ENCODE results near the gene TBC1D5. TPM values are rescaled to one million over a fixed set of nuclear protein-coding genes. Genes with fewer than 3 reads are reported as not detected.

Gene TBC1D5
- total and polyA plus RNA-seq, 2 of the 8 experiments (the other 6 are each of a cell fraction or from before 2014, with no cell fraction given): 11.0 to 22.9 TPM

GRCh38 chr3:17577796-17578520 is 164.5 kb downstream of the TBC1D5 start:
- no peak for DNase-seq (ENCODE audit: low read depth in 1 of 2, low spot score in 2 of 2)
- Histone ChIP-seq H3K4me1 (replicated peaks in 1 of 4; ENCODE audit: control insufficient read depth in 3 of 4, insufficient read depth in 4 of 4, low read length in 3 of 4) (no peaks in the 10 kb centered on the region), H3K27ac (ENCODE audit: low read depth, low read length) (no peak overlapping the region), H2AK5ac (ENCODE audit: low read depth, low read length) (no peak overlapping the region), H3K27me3 (replicated peaks in 1 of 4; ENCODE audit: control insufficient read depth in 3 of 4, extremely low read depth in 1 of 4, insufficient read depth in 3 of 4, low read length in 3 of 4) (no peaks in the 10 kb centered on the region), H2AFZ (ENCODE audit: low read length) (no peak overlapping the region), H4K8ac (ENCODE audit: extremely low read depth, insufficient read depth, low read length) (no peak overlapping the region), H2BK5ac (ENCODE audit: low read depth, low read length) (no peak overlapping the region), H3K9me3 (ENCODE audit: insufficient read depth in 2 of 2, low read depth in 1 of 2, low read length in 1 of 2) (no peaks in the 10 kb centered on the region), H3K23me2 (ENCODE audit: low read depth, low read length) (no peaks in the 10 kb centered on the region), H3K36me3 (ENCODE audit: control insufficient read depth in 2 of 4, insufficient read depth in 4 of 4, low read length in 3 of 4) (no peaks in the 10 kb centered on the region), H2BK20ac (ENCODE audit: low read length) (no peak overlapping the region), H4K5ac (ENCODE audit: insufficient read length, low read depth, low read length) (no peak overlapping the region), H2BK12ac (ENCODE audit: low read depth, low read length) (no peak overlapping the region), H3K4me2 (ENCODE audit: insufficient read depth in 1 of 2, low read depth in 2 of 2, low read length in 2 of 2) (no peak overlapping the region), H3K4me3 (ENCODE audit: extremely low read depth in 1 of 4, insufficient read depth in 2 of 4, low read depth in 3 of 4, low read length in 4 of 4) (no peak overlapping the region), H3K18ac (ENCODE audit: extremely low read depth, low read length) (no peak overlapping the region), H2BK120ac (replicated peaks; ENCODE audit: low read depth, low read length) (no peak overlapping the region), H4K20me1 (replicated peaks in 1 of 2; ENCODE audit: control insufficient read depth in 1 of 2, insufficient read depth in 2 of 2, low read length in 2 of 2) (no peaks in the 10 kb centered on the region), H2BK15ac (ENCODE audit: low read length) (no peak overlapping the region), H3K79me1 (ENCODE audit: low read depth, low read length) (no peaks in the 10 kb centered on the region), H3K9ac (replicated peaks in 1 of 4; ENCODE audit: extremely low read depth in 1 of 4, low read depth in 3 of 4, low read length in 3 of 4) (no peak overlapping the region), H3K79me2 (ENCODE audit: control insufficient read depth in 1 of 2, insufficient read depth in 2 of 2, low read length in 2 of 2) (no peaks in the 10 kb centered on the region), H3K4ac (replicated peaks; ENCODE audit: insufficient read length, low read depth, low read length) (no peak overlapping the region), H3K56ac (replicated peaks; ENCODE audit: insufficient read length, low read depth, low read length) (no peak overlapping the region), H3K23ac (ENCODE audit: insufficient read length) (no peak overlapping the region), H4K91ac (replicated peaks; ENCODE audit: insufficient read length, low read length) (no peak overlapping the region), H3K14ac (ENCODE audit: insufficient read length) (no peak overlapping the region)
- FAIRE-seq: no peak
- WGBS, 2 experiments (ENCODE audit: extremely low coverage in 1 of 2, insufficient coverage in 1 of 2, insufficient read length in 1 of 2, insufficient replicate concordance in 2 of 2, low coverage in 1 of 2, low lambda C conversion rate in 2 of 2, missing lambda C conversion rate in 1 of 2): 87% methylated on average over 4 of the region's 4 CpGs; no CpG with 5 or more reads in 1 of the 2 experiments
- ChIA-PET CTCF (ENCODE audit: partially characterized antibody) (no interaction called here), POLR2A (ENCODE audit: partially characterized antibody) (no interaction called here)
- no peak for TF ChIP-seq POLR2AphosphoS5 (IDR thresholded peaks at IDR 0.05; ENCODE audit: low read depth, low read length)
- TF ChIP-seq SP2 (IDR thresholded peaks at IDR 0.05; ENCODE audit: low read length): no peak
